Loucy (cell line): ENCODE data around the gene SLC11A1.

ENCODE experiments used
- CTCF ChIP-seq: fragments of 200-600 bp; sonication (generic); conservative IDR thresholded peaks from 2 replicates; pipeline ENCODE4 v1.5.1; 2014; ENCODE audit warnings: mild to moderate bottlenecking, antibody characterized with exemption, low read length
- EZH2phosphoT487 ChIP-seq: fragments of 200-600 bp; IDR thresholded peaks from 2 replicates; pipeline ENCODE4 v1.6.1; 2018; ENCODE audit warnings: antibody characterized with exemption, mild to moderate bottlenecking, moderate library complexity, borderline replicate concordance

GRCh38 chr2:218340656-218341055 lies 41.4 kb upstream of the SLC11A1 start:
- TF ChIP-seq CTCF: no peak
- no peak for TF ChIP-seq EZH2phosphoT487
